HG03457 (cell line): Measurements from ENCODE around the gene STX7.

ENCODE experiments used
- ATAC-seq: cut with Tn5 transposase; IDR thresholded peaks from one replicate; pipeline ENCODE4 v1.9.1; 2021; ENCODE audit warnings: moderate number of reproducible peaks; ENCODE audit not compliant: unreplicated experiment

The STX7 gene

GRCh38 chr6:132506869-132507808, 5.8 kb downstream of the STX7 start:
- no peak for ATAC-seq

GRCh38 chr6:132506461-132506860, 6.5 kb downstream of the STX7 start:
- ATAC-seq, result no peak

- no peak for ATAC-seq
These were observed 7.8 kb downstream of the STX7 start for GRCh38 chr6:132505158-132505557.

GRCh38 chr6:132504757-132505156, 8.2 kb downstream of the STX7 start:
- no peak for ATAC-seq

- no peak for ATAC-seq
These were observed 13.2 kb downstream of the STX7 start for GRCh38 chr6:132499757-132500156.

GRCh38 chr6:132498638-132499037, 14.3 kb downstream of the STX7 start:
- no peak for ATAC-seq

GRCh38 chr6:132496519-132497180, 16.3 kb downstream of the STX7 start:
- no peak for ATAC-seq

GRCh38 chr6:132495604-132496079, 17.3 kb downstream of the STX7 start:
- peak; percentile 33 for ATAC-seq

- no peak for ATAC-seq
These were observed 18.0 kb downstream of the STX7 start for GRCh38 chr6:132494954-132495353.

- ATAC-seq, result no peak
These were observed 21.0 kb downstream of the STX7 start for GRCh38 chr6:132491881-132492280.

GRCh38 chr6:132491303-132491702, 21.6 kb downstream of the STX7 start:
- ATAC-seq, result no peak

- ATAC-seq, result no peak
These were observed 22.3 kb downstream of the STX7 start for GRCh38 chr6:132490478-132491204.

- ATAC-seq, result no peak
These were observed 22.9 kb downstream of the STX7 start for GRCh38 chr6:132490024-132490423.

GRCh38 chr6:132489376-132489775, 23.5 kb downstream of the STX7 start:
- no peak for ATAC-seq

GRCh38 chr6:132487762-132488161, 25.2 kb downstream of the STX7 start:
- ATAC-seq, result no peak

- ATAC-seq, result no peak
These were observed 28.3 kb downstream of the STX7 start for GRCh38 chr6:132484680-132485018.

GRCh38 chr6:132483779-132484679, 28.9 kb downstream of the STX7 start:
- peak; percentile 60 for ATAC-seq

- ATAC-seq, result no peak
These were observed 30.3 kb downstream of the STX7 start for GRCh38 chr6:132482581-132482980.

- ATAC-seq, result no peak
These were observed 31.7 kb downstream of the STX7 start for GRCh38 chr6:132481189-132481588.

- ATAC-seq, result no peak
These were observed 33.8 kb downstream of the STX7 start for GRCh38 chr6:132479131-132479530.
